ENCODE data around the gene NDUFA12.
"Not testable (repeated sequence)": the region's sequence is repeated elsewhere in the genome, so short reads cannot be mapped to it uniquely, and the experiment has no call there.

NDUFA12 gene

DNA sequence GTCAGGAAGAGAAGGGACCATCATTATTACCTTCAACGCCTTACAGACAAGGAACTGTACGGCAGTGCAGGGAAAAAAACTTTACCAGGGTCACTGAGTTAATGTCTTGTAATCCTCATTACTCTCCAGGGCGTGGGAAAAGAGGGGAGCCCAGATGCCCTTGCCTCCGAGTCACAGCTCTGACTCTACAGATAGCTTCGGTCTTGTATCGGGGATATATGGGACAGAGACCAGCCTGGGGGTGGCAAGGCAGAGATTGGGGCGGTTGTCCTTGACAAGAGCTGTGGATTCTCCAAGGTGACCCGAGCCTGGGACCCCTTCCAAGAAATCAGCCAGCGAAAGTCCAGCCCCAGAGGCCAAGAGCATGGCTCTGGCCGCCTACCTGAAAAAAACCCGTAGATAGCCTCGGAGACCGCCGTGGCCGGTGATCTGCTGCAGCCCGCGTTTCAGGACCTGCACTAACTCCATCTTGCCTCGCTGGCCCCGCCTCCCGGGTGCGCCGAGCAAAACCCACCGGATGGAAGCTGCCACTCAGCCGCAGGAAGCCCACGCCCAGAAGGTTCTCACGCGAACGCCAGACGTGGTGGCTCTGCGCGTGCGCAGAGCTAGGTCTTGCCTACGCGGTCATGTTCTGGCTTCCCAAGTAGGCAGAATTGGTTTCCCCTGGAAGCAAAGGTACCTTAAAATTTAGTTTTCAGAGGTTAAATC, at the start of gene NDUFA12:
TSS of gene NDUFA12 (minus strand) at position 485 of the 708 bp plus-strand sequence. CDS start at position 468, 17 bp downstream.
- in situ Hi-C loops (cut with MboI; ENCODE audit: low pct_unique_long_range_greater_than_20kb, low sequenced_read_pairs) = no loop called here
- DNase-seq = peak; percentile 96

DNA sequence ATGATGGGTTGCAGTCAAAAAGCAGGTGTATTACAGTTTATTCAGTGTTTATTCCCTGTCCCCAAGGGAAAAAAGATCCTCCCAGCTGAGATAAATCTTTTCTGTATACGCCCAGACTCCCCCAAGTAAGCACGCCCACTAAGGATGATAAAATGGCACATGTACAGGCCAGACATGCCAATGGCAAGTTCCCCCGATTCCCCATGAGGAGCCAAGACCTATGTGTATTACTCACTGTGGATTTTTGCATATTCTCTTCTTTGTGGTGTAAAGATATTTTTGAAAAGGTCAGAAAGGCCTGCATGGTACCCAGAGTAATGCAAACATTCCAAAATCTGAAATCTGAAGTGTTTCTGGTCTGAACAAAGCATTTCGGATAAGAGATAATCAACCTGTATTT, 47.7 kb upstream of the NDUFA12 start:
- in situ Hi-C loops (cut with MboI; ENCODE audit: low pct_unique_long_range_greater_than_20kb, low sequenced_read_pairs) = no loop called here
- DNase-seq = no peak

DNA sequence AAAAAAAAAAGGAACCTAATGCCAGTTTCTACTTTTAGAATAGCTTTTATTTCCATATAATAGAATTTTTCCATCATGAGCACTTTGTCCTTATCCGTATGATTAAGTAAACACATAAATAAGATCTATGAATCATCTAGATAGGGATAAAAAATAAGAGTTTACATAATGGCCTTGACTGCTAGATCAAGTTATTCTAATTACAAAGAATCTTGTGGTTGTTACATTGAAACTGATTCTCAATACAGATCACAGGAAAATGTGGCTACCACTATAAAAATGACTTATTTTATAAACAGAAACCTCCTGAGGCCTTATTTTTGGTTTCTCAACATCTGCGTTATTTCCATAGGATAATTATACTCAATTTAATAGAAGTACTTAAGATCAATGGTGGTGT, 34.4 kb upstream of the NDUFA12 start:
- in situ Hi-C loops (cut with MboI; ENCODE audit: low pct_unique_long_range_greater_than_20kb, low sequenced_read_pairs) = no loop called here
- no peak for DNase-seq

DNA sequence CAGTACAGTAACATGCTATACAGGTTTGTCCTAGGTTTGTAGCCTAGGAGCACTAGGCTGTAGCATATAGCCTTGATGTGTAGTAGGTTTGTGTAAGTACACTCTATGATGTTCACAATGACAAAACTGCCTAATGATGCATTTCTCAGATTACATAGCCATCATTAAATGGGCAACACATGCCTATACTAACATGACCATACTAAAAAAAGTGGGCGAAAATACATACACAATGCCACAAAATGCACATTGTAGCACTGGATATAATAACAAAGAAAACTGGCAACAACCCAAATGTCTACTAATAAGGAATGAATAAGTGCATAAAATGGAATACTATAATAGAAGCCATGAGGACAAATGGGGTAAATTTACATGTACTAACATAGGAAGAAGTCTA, 31.3 kb upstream of the NDUFA12 start:
- in situ Hi-C loops (cut with MboI; ENCODE audit: low pct_unique_long_range_greater_than_20kb, low sequenced_read_pairs) = no loop called here
- no peak for DNase-seq

DNA sequence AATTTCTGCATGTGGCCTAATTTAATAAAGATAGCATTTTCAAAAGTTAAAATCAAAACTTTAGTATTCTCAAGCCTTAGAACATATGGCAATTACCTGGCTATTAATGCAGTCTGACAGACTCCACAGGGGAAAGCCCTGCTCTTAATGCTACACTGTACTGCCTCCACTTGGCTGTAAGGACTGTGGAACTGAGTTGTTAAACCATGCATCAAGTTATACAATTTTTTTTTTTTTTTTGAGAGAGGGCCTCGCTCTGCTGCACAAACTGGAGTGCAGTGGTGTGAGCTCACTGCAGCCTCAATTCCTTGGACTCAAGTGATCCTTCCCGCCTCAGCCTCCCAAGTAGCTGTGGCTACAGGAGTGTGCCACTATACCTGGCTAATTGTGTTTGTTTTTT, 19.0 kb upstream of the NDUFA12 start:
- no peak for DNase-seq
- in situ Hi-C loops (cut with MboI; ENCODE audit: low pct_unique_long_range_greater_than_20kb, low sequenced_read_pairs) = no loop called here

DNA sequence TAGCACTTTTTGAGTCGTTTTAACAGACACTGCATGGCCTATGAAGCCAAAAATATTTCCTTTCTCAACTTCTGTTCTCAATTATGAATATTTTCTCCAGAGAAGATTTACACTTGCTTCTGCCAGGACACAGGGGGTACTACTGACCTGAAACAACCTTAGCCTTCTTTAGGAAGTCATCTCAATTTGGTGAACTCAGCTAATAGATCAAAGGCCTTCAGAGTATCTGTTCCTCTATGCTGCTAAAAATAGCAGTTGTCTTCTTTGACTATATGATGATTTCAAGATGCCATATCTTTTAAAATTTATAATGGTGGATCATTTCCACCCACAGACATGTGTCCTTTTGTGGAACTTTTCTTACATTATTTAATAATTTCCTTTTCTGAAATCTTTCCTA, 14.0 kb upstream of the NDUFA12 start:
- DNase-seq = no peak
- in situ Hi-C loops (cut with MboI; ENCODE audit: low pct_unique_long_range_greater_than_20kb, low sequenced_read_pairs) = no loop called here

DNA sequence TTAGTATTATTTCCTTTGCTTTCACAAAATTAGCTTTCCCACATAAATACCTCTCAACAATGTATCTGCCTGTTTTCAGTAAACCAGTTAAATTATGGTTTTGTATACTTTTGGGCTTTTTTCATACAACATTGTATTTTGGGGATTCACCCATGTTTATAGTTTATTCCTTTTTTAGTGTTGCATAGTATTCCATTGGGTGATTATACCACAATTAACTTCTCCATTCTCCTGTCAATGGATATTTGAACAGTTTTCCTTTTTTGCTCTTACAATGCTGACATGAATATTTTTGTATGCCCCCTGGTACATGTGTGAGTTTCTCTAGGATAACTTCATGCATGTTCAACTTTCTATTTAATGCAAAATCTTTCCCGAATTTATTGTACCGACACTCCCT, 12.6 kb upstream of the NDUFA12 start:
- in situ Hi-C loops (cut with MboI; ENCODE audit: low pct_unique_long_range_greater_than_20kb, low sequenced_read_pairs) = no loop called here
- no peak for DNase-seq

DNA sequence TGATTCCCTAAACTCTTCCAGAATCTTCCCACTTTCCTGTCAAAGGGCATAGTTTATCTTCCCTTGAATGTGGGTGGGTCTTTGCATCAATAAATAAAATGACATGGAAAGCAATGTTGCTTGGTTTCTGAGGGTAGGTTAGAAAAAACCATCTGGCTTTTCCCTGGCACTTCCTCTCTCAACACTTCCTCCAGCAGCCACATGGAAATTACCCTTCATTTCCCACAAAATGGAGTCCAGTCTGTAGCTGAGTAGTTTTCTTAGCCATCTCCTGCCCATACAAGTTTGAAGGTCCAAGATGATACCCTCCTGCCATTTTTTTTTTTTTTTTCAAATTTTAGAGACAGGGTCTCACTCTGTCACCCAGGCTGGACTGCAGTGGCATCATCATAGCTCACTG, 11.1 kb upstream of the NDUFA12 start:
- in situ Hi-C loops (cut with MboI; ENCODE audit: low pct_unique_long_range_greater_than_20kb, low sequenced_read_pairs) = no loop called here
- DNase-seq = peak; percentile 9

DNA sequence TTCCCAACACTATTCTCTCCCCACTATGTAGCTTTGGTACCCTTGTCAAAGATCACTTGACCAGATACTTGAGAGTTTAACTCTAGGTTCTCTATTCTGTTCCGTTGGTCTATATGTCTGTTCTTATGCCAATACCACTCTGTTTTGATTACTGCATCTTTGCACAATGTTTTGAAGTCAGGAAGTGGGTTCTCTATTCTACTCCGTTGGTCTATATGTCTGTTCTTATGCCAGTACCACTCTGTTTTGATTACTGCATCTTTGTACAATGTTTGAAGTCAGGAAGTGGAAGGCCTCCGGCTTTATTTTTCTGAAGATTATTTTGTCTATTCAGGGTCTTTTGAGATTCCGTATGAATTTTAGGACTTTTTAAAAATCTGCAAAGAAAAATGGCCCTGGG, 2.7 kb upstream of the NDUFA12 start:
- in situ Hi-C loops (cut with MboI; ENCODE audit: low pct_unique_long_range_greater_than_20kb, low sequenced_read_pairs) = no loop called here
- no peak for DNase-seq

DNA sequence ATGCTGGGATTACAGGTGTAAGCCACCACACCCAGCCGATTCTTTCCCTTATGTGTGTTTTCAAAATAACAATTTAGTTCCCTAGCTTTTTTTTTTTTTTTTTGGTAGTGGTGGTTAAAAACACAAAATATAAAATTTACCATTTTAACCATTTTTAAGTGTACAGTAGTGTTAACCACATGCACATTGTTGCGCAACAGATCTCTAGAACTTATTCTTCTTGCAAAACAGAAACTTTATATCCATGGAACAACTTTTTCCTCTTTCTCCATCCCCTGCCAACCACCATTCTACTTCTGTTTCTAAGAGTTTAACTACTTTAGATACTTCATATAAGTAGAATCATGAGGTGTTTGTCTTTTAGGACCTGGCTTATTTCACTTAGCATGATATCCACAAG, 1.1 kb upstream of the NDUFA12 start:
- DNase-seq = peak; percentile 25
- in situ Hi-C loops (cut with MboI; ENCODE audit: low pct_unique_long_range_greater_than_20kb, low sequenced_read_pairs) = no loop called here

DNA sequence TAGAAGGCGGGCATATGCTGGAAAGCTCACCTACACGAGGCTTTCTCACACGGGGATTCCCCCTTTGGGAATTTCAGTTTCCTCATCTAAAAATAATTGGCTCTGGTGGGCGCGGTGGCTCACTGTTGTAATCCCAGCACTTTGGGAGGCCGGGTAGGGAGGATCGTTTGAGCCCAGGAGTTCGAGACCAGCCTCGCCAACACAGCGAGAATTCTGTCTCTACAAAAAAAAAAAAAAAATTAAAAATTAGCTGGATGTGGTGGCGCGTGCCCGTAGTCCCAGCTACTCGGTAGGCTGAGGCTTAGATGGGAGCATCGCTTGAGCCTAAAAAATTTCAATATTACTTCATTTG, 400 bp upstream of the NDUFA12 start:
- no peak for DNase-seq
- in situ Hi-C loops (cut with MboI; ENCODE audit: low pct_unique_long_range_greater_than_20kb, low sequenced_read_pairs) = no loop called here

DNA sequence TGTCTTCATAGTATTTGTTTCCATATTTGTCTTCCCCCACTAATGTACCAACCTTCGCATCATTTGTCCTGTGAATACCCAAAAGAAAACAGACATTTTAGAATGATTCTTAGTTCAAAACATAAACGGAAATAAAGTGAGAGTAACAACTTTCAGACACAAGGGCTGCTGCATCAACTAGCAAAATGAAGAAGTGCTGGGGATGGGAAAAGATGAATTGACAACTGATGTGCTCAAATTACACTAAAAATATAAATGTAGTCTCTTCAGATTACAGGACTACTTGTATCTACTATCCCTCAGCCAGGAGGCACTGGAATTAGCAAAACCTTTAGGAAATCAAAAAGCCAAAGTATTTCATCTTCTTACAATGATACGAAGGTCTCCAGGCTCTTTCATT, 743 bp downstream of the NDUFA12 start:
- in situ Hi-C loops (cut with MboI; ENCODE audit: low pct_unique_long_range_greater_than_20kb, low sequenced_read_pairs) = no loop called here
- no peak for DNase-seq

DNA sequence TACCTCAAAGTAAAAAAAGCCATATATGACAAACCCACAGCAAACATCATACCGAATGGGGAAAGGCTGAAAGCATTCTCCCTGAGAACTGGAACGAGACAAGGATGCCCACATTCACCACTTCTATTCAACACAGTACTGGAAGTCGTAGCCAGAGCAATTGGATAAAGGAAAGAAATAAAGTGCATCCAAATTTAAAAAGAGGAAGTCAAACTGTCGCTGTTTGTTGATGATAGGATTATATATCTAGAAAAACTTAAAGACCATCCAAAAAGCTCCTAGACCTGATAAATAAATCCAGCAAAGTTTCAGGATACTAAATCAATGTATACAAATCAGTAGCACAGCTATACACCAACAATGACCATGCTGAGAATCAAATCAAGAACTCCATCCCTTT, 5.2 kb downstream of the NDUFA12 start:
- peak; percentile 39 for DNase-seq
- in situ Hi-C loops (cut with MboI; ENCODE audit: low pct_unique_long_range_greater_than_20kb, low sequenced_read_pairs) = no loop called here

DNA sequence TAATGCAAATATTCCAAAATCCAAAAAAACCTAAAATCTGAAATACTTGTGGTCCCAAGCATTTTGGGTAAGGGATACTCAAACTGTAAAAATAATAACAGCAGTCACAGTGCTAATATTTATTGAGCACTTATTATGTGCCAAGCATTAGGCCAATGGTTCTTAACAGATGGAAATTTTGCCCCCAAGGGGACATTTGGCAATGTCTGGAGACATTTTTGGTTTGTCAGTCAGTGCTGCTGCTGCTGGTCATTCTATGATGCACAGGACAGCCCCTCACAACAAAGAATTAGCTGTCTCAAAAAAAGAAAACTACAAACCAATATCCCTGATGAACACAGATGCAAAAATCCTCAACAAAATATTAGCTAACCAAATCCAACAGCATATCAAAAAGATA, 5.8 kb downstream of the NDUFA12 start:
- DNase-seq = no peak
- in situ Hi-C loops (cut with MboI; ENCODE audit: low pct_unique_long_range_greater_than_20kb, low sequenced_read_pairs) = no loop called here

DNA sequence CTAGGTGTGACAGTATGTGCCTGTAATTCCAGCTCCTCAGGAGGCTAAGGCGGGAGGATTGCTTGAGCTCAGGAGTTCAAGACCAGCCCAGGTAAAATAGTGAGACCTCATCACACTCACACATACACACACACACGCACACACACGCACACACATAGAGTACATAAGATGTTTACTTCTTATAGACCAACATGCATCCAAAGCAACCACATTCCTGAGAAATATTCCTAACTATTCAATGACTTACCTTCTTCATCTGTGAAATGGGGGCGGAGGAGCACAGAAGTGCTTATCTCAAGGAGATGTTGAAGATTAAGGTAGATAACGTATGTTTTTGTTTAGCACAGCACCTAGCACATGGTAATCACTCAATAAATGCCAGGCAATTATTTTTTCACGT, 6.4 kb downstream of the NDUFA12 start:
- in situ Hi-C loops (cut with MboI; ENCODE audit: low pct_unique_long_range_greater_than_20kb, low sequenced_read_pairs) = no loop called here

DNA sequence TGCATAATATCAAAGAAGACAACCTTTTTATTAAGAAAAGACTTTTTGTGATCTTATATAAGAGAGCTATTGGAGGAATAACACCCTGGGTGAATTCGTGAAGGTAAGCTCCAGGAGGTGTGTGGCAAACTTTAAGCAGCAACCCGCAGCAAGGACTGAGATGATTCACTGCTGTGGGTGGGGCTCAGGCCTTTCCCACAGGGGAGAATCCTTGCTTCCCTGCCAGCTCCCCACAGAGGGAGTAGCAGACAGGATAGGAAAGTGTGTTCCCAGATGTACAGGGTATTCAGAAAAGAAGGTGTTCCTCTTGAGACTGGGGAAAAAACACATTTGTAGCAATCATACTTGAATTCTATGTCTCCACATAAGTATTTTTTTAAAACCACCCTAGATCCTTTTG, 9.2 kb downstream of the NDUFA12 start:
- in situ Hi-C loops (cut with MboI; ENCODE audit: low pct_unique_long_range_greater_than_20kb, low sequenced_read_pairs) = no loop called here
- DNase-seq = no peak

More for the DNA sequence above, 6.4 kb downstream of the NDUFA12 start:
- DNase-seq = no peak

DNA sequence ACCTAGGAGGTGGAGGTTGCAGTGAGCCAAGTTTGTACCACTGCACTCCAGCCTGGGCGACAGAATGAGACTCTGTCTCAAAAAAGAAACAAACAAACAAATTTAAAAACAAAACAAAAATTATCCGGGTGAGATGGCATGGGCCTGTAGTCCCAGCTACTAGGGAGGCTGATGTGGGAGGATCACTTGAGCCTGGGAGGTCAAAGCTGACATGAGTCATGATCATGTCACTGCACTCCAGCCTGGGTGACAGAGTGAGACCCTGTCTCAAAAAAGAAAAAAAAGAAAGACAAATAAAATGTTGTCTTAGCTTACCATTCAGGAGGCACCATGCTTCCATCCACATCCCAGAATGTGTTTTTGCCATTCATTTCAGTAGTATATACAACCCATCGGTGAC, 9.6 kb downstream of the NDUFA12 start:
- in situ Hi-C loops (cut with MboI; ENCODE audit: low pct_unique_long_range_greater_than_20kb, low sequenced_read_pairs); DNase-seq: not testable (repeated sequence)

DNA sequence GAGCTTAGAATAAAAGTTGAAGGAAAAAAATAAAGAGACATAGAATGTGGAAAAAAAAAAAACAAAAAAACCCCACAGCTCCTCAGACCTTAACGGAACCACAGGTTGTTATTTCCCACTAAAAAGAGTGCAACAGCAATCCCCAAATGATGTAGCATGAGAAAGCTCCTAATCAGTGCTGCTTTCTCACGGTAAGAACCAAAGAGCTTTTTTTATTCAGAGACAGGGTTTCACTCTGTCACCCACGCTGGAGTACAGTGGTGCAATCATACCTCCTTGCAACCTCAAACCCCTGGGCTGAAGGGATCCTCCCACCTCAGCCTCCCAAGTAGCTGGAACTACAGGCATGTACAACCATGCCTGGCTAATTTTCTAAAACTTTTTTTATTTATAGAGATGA, 13.3 kb downstream of the NDUFA12 start:
- DNase-seq = no peak
- in situ Hi-C loops (cut with MboI; ENCODE audit: low pct_unique_long_range_greater_than_20kb, low sequenced_read_pairs) = no loop called here

DNA sequence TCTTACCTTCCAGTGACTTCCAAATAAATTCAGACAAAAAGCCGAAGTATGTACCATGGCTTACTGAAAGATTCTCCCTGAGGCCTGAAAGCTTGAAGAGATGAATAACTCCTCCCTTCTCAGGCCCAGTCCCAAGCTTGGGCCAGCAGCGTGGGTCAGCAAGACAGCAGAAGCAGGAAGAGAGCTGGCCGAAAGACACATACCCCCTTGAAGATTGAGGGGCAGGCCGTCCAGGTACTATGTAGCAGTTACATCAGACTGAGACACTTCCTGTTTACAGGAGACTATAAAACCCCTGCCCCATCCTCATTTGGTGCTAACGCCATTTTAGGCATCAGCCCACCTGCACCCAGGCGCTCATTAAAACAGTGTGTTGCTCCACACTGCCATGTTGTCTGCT, 15.0 kb downstream of the NDUFA12 start:
- in situ Hi-C loops (cut with MboI; ENCODE audit: low pct_unique_long_range_greater_than_20kb, low sequenced_read_pairs) = no loop called here

DNA sequence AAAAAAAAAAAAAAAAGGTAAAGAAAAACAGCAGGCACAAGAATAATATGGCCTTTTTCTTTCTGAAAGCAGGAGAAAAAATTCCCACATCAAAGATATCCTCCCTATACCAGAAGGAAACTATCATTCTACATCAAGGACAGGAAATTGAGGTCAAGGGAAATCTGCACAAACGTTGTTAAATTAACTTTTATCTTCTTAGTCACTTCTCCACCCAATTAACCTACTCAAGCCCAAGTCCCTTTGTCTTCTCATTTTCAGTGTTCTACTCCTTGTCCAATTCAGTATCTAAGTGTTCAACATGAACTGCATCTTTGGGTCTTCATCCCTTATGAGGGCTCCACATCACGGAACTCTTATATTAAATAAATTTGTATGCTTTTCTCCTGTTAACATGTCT, 15.7 kb downstream of the NDUFA12 start:
- in situ Hi-C loops (cut with MboI; ENCODE audit: low pct_unique_long_range_greater_than_20kb, low sequenced_read_pairs) = no loop called here
- no peak for DNase-seq

More for the DNA sequence above, 15.0 kb downstream of the NDUFA12 start:
- no peak for DNase-seq

DNA sequence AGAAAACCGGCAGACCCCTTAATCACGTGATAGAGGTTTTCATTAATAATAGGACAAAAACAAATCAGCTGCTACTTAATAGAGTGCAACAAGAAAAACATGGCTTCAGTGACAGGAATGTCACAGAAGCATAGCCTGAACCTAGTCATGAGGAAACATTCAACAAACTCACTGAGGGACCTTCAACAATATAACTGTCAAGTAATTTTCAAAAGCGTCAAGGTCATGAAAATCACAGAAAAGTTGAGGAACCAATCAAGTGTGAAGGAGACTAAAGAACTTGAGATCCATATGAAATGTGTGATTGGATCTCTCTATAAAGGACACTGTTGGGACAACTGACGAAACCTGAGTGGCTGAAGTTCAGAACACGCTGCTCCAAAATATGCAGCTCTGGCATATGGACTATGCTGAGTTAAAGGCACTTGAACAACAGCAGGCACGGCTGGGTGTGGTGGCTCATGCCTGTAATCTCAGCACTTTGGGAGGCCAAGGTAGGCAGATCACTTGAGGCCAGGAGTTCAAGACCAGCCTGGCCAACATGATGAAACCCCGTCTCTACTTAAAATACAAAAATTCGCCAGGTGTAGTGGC, 16.3 kb downstream of the NDUFA12 start:
- DNase-seq = no peak
- in situ Hi-C loops (cut with MboI; ENCODE audit: low pct_unique_long_range_greater_than_20kb, low sequenced_read_pairs) = no loop called here
